Sigmoid colon (tissue), 7 donors: ENCODE results near the gene POP7. TPM values are rescaled to one million over a fixed set of nuclear protein-coding genes. Genes with fewer than 3 reads are reported as not detected.
"Not testable (repeated sequence)": the region's sequence is repeated elsewhere in the genome, so short reads cannot be mapped to it uniquely, and the experiment has no call there.

Experiments
- DNase-seq: peaks from one replicate; pipeline ENCODE4 v3.0.0-alpha.2; 2019
- H3K27ac ChIP-seq, 4 donors: fragments of 200-600 bp; sonication (generic); one replicate each; pipeline ENCODE4 v1.5.1; 2016 to 2019; ENCODE audit warnings: mild to moderate bottlenecking in 1 of 4
- H3K27me3 ChIP-seq, 3 donors: fragments of 200-600 bp; sonication (generic); one replicate each; pipeline ENCODE4 v1.5.1; 2019; ENCODE audit warnings: mild to moderate bottlenecking in 1 of 3
- H3K36me3 ChIP-seq, 4 donors: fragments of 200-600 bp; sonication (generic); one replicate each; pipeline ENCODE4 v1.5.1; 2016 to 2019
- H3K4me1 ChIP-seq, 4 donors: fragments of 200-600 bp; sonication (generic); one replicate each; pipeline ENCODE4 v1.5.1; 2017 to 2019
- H3K4me3 ChIP-seq, 4 donors: fragments of 200-600 bp; sonication (generic); one replicate each; pipeline ENCODE4 v1.5.1; 2017 to 2019; ENCODE audit warnings: mild to moderate bottlenecking in 2 of 4, moderate library complexity in 1 of 4
- H3K9me3 ChIP-seq, 4 donors: fragments of 200-600 bp in 3 of 4; sonication (generic) in 3 of 4; one replicate each; pipeline versions ENCODE4 v1.5.1 to v1.6.1; 2013 to 2019
- EP300 ChIP-seq, 4 donors: sonication (generic); formaldehyde crosslinking; IDR thresholded peaks; one replicate each; pipeline ENCODE4 v1.6.1; 2017; ENCODE audit warnings: antibody characterized with exemption in 4 of 4
- POLR2A ChIP-seq, 2 donors: fragments of 450-650 bp; IDR thresholded peaks; one replicate each; pipeline ENCODE4 v1.6.1; 2016; ENCODE audit warnings: antibody characterized with exemption in 2 of 2, mild to moderate bottlenecking in 2 of 2, moderate library complexity in 2 of 2
- POLR2AphosphoS5 ChIP-seq, 4 donors: sonication (generic); formaldehyde crosslinking; IDR thresholded peaks; one replicate each; pipeline ENCODE4 v1.6.1; 2017; ENCODE audit warnings: antibody characterized with exemption in 4 of 4
- WGBS, 2 donors: extraction: QIAGEN DNeasy Blood & Tissue Kit; methylation state at CpG; one replicate each; pipeline ENCODE4 v1.1.7; 2013; 5-methylcytosine and 5-hydroxymethylcytosine counted together
- intact Hi-C: fragments of 100-400 bp; cut with DNase I; formaldehyde crosslinking; loops from one replicate; pipeline ENCODE4 v1.15.1; 2023
- polyA plus RNA-seq, 3 donors: library from polyadenylated mRNA; stranded (reverse); fragments of 200-250 nt; gene quantifications; one replicate each; pipeline ENCODE4 v1.2.3, GENCODE V29; 2013
- total RNA-seq, 4 donors: library from RNA; depleted of rRNA; stranded (reverse); fragments of >200 nt; gene quantifications; one replicate each; pipeline ENCODE4 v1.1.0, GENCODE V29; 2016
- TF ChIP-seq, protein P1 (sequence below), 4 experiments: fragments of 450-650 bp in 3 of 4; fragments of 200-600 bp in 1 of 4; IDR thresholded peaks; one replicate each; pipeline ENCODE4 v1.5.1; 2016 to 2019; ENCODE audit warnings: antibody characterized with exemption in 4 of 4, mild to moderate bottlenecking in 3 of 4, moderate library complexity in 2 of 4
- donor health status: healthy with polysubstance abuse.
- donor health status: Bipolar disorder and iron deficiency.
- donor health status: healthy.

The POP7 gene
- total and polyA plus RNA-seq, 7 donors: 20.5 to 46.2 (median 39.5) TPM

DNA sequence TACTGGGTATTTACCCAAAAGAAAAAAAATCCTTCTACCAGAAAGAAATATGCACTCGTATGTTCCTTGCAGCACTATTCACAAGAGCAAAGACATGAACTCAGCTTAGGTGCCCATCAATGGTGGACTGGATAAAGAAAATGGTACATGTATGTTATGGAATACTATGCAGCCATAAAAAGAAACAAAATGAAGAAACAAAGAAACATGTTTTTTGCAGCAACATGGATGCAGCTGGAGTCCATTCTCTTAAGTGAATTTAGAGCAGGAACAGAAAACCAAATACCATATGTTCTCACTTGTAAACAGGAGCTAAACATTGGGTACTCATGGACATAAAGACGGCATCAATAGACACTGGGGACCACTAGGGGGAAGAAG lies 37.9 kb upstream of the POP7 start:
- intact Hi-C loops: no loop called here
- Histone ChIP-seq H3K9me3 (no peaks in the 10 kb centered on the region), H3K27ac (no peak overlapping the region), H3K36me3 (no peaks in the 10 kb centered on the region), H3K4me3 (no peak overlapping the region), H3K4me1 (peaks cover 0 to 5% (median 1%) of the 10 kb centered on the region in 4 donors), H3K27me3 (no peaks in the 10 kb centered on the region)
- DNase-seq: no peak
- 84 to 89% methylated on average over 2 of the region's 2 CpGs for WGBS, 2 donors
- TF ChIP-seq, protein P1, sequence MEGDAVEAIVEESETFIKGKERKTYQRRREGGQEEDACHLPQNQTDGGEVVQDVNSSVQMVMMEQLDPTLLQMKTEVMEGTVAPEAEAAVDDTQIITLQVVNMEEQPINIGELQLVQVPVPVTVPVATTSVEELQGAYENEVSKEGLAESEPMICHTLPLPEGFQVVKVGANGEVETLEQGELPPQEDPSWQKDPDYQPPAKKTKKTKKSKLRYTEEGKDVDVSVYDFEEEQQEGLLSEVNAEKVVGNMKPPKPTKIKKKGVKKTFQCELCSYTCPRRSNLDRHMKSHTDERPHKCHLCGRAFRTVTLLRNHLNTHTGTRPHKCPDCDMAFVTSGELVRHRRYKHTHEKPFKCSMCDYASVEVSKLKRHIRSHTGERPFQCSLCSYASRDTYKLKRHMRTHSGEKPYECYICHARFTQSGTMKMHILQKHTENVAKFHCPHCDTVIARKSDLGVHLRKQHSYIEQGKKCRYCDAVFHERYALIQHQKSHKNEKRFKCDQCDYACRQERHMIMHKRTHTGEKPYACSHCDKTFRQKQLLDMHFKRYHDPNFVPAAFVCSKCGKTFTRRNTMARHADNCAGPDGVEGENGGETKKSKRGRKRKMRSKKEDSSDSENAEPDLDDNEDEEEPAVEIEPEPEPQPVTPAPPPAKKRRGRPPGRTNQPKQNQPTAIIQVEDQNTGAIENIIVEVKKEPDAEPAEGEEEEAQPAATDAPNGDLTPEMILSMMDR (IDR thresholded peaks at IDR 0.05): no peak
- TF ChIP-seq POLR2A (IDR thresholded peaks at IDR 0.05) (no peak), EP300 (IDR thresholded peaks at IDR 0.05) (no peak), POLR2AphosphoS5 (IDR thresholded peaks at IDR 0.05) (no peak)

- H3K4me3 ChIP-seq, H3K27ac ChIP-seq, H3K36me3 ChIP-seq, H3K27me3 ChIP-seq, H3K9me3 ChIP-seq, DNase-seq, intact Hi-C loops, H3K4me1 ChIP-seq: not testable (repeated sequence)
- WGBS, 2 donors: 95 to 96% methylated on average over 12 of the region's 12 CpGs
Measured at GRCh38 chr7:100669106-100669505, 36.8 kb upstream of the POP7 start.

GRCh38 chr7:100670074-100670473 lies 35.8 kb upstream of the POP7 start:
- Histone ChIP-seq H3K4me3 (no peak overlapping the region), H3K9me3 (no peaks in the 10 kb centered on the region), H3K36me3 (no peaks in the 10 kb centered on the region), H3K27ac (no peak overlapping the region), H3K27me3 (no peaks in the 10 kb centered on the region), H3K4me1 (peaks cover 0 to 6% (median 2%) of the 10 kb centered on the region in 4 donors)
- TF ChIP-seq, protein P1 (IDR thresholded peaks at IDR 0.05): no peak
- no peak for TF ChIP-seq POLR2AphosphoS5 (IDR thresholded peaks at IDR 0.05)
- no peak for TF ChIP-seq POLR2A (IDR thresholded peaks at IDR 0.05)
- TF ChIP-seq EP300 (IDR thresholded peaks at IDR 0.05): no peak
- DNase-seq: no peak
- intact Hi-C loops: loop anchor here (5.0 kb wide), 2 partner anchors 43 to 188 kb away; partner anchors contain the start of gene NYAP1
- WGBS, 2 donors: 56 to 69% methylated on average over 8 of the region's 8 CpGs

DNA sequence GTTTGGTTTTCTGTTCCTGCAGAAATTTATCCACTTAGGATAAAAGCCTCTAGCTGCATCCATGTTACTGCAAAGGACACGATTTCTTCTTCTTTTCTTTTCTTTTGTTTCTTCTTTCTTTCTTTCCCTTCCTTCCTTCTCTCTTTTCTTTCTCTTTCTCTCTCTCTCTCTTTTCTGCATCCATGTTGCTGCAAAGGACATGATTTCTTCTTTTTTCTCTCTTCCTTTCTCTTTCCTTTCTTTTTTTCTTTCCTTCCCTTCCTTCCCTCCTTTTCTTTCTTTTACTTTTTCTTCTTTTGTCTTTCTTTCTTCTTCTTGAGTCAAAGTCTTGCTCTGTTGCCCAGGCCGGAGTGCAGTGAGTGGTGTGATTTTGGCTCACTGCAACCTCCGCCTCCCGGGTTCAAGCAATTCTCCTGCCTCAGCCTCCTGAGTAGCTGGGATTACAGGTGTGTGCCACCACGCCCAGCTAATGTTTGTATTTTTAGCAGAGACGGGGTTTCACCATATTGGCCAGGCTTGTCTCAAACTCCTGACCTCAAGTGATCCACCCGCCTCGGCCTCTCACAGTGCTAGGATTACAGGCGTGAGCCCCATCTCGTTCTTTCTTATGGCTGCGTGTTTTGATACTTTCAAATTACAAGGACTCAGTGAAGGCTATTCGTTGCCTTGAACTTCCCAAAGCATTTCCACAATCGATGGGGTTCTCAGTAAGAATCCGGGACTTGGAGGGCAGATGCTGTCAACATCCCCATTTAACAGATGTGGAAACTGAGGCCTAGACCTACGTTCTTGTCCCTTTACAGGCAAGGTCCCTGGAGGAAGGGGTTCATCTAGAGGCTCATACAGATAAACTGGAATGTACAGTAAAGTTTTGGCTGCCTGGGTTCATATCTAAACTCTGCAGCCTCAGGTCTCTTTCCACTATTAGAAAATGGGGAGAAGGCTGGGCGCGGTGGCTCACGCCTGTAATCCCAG lies 34.3 kb upstream of the POP7 start:
- WGBS, 2 donors: 79 to 90% methylated on average over 18 of the region's 18 CpGs
- no peak overlapping the region for H3K27ac ChIP-seq
- intact Hi-C loops: loop anchor here (2.0 to 5.0 kb wide), 3 partner anchors 44 to 189 kb away; partner anchors contain the start of gene NYAP1
- TF ChIP-seq POLR2AphosphoS5 (IDR thresholded peaks at IDR 0.05): no peak
- TF ChIP-seq EP300 (IDR thresholded peaks at IDR 0.05): no peak
- TF ChIP-seq, protein P1 (IDR thresholded peaks at IDR 0.05): no peak
- no peak for TF ChIP-seq POLR2A (IDR thresholded peaks at IDR 0.05)
- H3K36me3 ChIP-seq: peaks cover 0 to 4% (median 1%) of the 10 kb centered on the region in 4 donors
- H3K27me3 ChIP-seq: no peaks in the 10 kb centered on the region
- no peaks in the 10 kb centered on the region for H3K9me3 ChIP-seq
- no peak overlapping the region for H3K4me3 ChIP-seq
- no peak for DNase-seq
- H3K4me1 ChIP-seq: peaks cover 0 to 22% (median 9%) of the 10 kb centered on the region in 4 donors

DNA sequence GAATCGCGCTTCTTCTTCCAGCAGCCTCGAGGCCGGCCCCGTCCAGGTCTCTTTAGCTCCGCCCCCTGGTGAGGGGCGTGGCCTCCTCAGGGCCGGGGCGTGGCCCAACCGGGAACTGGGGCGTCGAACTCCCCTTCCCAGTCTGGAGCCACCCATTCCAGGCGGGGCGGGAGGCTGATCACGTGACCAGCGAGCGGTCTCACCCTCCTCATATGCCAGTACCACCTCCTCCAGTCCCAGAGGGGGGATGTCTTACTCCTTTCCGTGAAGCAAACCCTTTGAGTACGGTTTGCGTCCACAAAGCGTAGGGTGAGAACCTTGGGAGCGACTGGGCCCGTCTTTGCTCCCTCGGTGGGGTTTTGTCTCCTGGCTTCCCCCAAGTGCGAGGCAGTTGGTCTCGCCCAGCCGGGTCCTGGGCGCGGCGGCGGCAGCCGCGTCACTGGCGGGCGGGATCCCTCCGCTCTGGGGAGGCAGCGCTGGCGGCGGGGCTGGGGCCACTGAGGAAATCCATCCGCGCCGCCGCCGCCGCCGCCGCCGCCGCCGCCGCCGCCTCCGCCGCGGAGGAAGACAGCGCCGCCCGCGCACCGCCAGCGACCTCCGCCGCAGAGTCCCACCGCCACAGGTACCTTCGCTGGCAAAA lies 32.5 kb upstream of the POP7 start, which contains the start of gene GNB2:
GNB2 (plus strand) TSS at position 439 of the 640 bp plus-strand sequence. CDS start 2,526 bp downstream, outside the sequence.
- Histone ChIP-seq H3K4me1 (peaks cover 0 to 27% (median 14%) of the 10 kb centered on the region in 4 donors), H3K9me3 (no peaks in the 10 kb centered on the region), H3K27ac (peak within 1 kb of the TSS; percentile 97 to 99 (median 98)), H3K27me3 (no peaks in the 10 kb centered on the region), H3K36me3 (peaks cover 11 to 22% (median 18%) of the 10 kb centered on the region in 4 donors), H3K4me3 (peak within 1 kb of the TSS; percentile 91 to 99 (median 92))
- DNase-seq: peak; percentile 100
- WGBS, 2 donors: 0% methylated on average over 65 of the region's 65 CpGs
- TF ChIP-seq POLR2AphosphoS5 (IDR thresholded peaks at IDR 0.05) (peak; percentile 66 to 84 (median 82)), EP300 (IDR thresholded peaks at IDR 0.05) (peak in 2 of 4 donors; percentile 5 to 11), POLR2A (IDR thresholded peaks at IDR 0.05) (no peak)
- intact Hi-C loops: loop anchor here (2.0 to 5.0 kb wide), 3 partner anchors 46 to 191 kb away; partner anchors contain the start of gene NYAP1
